Brain microvascular endothelial cell (primary cell): ENCODE measurements around the gene LRP1B.

Experiments used
- DNase-seq: peaks from one replicate; pipeline ENCODE4 v3.0.0-alpha.2; 2020
- H3K27ac ChIP-seq: fragments of 250-450 bp; sonication (Bioruptor Pico); 2 replicates; pipeline ENCODE4 v1.5.1; 2020; ENCODE audit warnings: mild to moderate bottlenecking, moderate library complexity
- H3K27me3 ChIP-seq: fragments of 250-450 bp; sonication (Bioruptor Pico); replicated peaks from 2 replicates; pipeline ENCODE4 v1.5.1; 2020; ENCODE audit warnings: mild to moderate bottlenecking
- H3K36me3 ChIP-seq: fragments of 250-450 bp; sonication (Bioruptor Pico); replicated peaks from 2 replicates; pipeline ENCODE4 v1.5.1; 2020; ENCODE audit warnings: mild to moderate bottlenecking
- H3K4me3 ChIP-seq: 2 replicates; pipeline ENCODE4 v1.5.1; 2011; ENCODE audit warnings: low read depth, mild to moderate bottlenecking, control low read depth, low read length, moderate library complexity
- in situ Hi-C: cut with HindIII; loops from 2 replicates; pipeline ENCODE4 v1.10.0; 2017; ENCODE audit warnings: low sequenced_read_pairs, low pct_ligation_motif_present
- TF ChIP-seq, protein P1 (sequence below): IDR thresholded peaks from 2 replicates; pipeline ENCODE4 v1.5.1; 2011; ENCODE audit warnings: low read depth, mild to moderate bottlenecking, moderate library complexity, low read length, control low read depth, inconsistent platforms; ENCODE audit errors: missing control alignments

The LRP1B gene

DNA sequence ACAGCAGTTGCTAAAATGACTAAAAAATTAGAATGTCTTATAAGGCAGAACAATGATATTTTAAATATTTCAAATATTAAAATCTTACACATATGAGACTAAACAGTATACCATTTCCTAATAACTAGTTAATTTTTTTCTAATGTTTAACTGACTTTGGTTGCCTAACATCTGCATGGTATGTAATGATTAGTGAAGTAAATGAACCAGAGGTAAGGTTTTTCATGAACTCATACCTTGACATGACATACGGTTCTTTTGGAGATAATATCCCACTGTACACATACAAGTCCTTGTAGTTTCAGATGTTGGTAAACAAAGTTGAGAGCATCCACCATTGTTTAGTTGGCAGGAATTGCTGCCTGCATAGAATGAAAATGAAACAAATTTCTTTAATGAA, 1360.2 kb downstream of the LRP1B start:
- no peak for DNase-seq
- Histone ChIP-seq H3K27me3 (no peaks in the 10 kb centered on the region), H3K36me3 (no peaks in the 10 kb centered on the region), H3K27ac (no peak overlapping the region), H3K4me3 (no peak overlapping the region)
- in situ Hi-C loops, result no loop called here
- TF ChIP-seq, protein P1, sequence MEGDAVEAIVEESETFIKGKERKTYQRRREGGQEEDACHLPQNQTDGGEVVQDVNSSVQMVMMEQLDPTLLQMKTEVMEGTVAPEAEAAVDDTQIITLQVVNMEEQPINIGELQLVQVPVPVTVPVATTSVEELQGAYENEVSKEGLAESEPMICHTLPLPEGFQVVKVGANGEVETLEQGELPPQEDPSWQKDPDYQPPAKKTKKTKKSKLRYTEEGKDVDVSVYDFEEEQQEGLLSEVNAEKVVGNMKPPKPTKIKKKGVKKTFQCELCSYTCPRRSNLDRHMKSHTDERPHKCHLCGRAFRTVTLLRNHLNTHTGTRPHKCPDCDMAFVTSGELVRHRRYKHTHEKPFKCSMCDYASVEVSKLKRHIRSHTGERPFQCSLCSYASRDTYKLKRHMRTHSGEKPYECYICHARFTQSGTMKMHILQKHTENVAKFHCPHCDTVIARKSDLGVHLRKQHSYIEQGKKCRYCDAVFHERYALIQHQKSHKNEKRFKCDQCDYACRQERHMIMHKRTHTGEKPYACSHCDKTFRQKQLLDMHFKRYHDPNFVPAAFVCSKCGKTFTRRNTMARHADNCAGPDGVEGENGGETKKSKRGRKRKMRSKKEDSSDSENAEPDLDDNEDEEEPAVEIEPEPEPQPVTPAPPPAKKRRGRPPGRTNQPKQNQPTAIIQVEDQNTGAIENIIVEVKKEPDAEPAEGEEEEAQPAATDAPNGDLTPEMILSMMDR, result no peak

DNA sequence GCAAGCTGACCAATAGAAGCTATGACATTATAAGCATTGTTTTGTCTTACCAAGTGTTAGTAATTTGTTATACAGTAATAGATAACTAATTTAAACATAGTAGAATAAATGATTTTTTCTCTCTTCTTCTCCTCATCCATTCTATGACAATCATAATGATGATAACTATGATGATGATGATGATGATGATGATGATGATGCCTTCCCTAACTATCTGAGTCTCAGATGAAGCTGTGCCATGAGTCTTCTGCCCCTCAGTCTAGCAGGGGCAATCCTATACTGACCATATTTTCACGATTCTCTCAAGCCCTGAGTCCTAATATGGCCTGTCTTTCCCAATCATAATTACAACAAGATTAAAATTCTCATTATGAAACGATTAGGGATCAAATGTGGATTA, 1369.0 kb downstream of the LRP1B start:
- no peaks in the 10 kb centered on the region for H3K36me3 ChIP-seq
- TF ChIP-seq, protein P1, result no peak
- H3K4me3 ChIP-seq, result no peak overlapping the region
- no peaks in the 10 kb centered on the region for H3K27me3 ChIP-seq
- DNase-seq, result no peak
- in situ Hi-C loops, result no loop called here
- no peak overlapping the region for H3K27ac ChIP-seq

DNA sequence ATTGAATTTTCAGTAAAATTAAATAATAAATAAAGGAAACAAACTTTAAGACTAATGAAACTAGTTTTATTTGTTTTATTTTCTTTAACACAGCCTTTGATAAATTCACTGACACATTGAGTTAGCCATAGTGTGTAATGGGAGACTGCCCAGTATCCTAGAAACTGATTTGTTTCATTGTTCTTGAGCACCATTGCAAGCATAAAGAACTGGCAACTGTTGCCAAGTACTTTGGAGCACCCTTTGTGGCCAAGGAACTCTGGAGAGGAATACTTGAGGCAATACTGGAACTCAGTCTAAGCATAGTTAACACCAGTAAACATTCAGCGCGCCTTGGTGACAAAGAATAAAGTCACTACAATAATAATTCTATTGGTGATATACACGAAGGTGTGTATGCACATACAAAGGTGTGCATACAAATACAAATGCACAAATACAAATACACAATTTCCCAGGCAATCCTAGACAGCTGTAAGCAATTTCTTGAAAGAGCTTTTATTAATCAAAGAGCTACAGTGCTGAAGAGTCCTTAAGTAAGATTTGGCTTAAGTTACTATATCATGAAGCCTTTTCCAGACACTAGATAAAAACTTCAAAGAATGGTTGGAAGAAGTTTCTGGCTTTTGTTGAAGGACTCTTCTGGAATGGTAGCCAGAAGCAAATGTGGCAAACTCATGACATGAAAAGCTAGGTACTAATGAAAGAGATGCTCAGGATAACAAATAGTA, 1371.2 kb downstream of the LRP1B start:
- Histone ChIP-seq H3K27ac (no peak overlapping the region), H3K27me3 (no peaks in the 10 kb centered on the region), H3K4me3 (no peak overlapping the region), H3K36me3 (no peaks in the 10 kb centered on the region)
- no peak for DNase-seq
- in situ Hi-C loops, result no loop called here
- TF ChIP-seq, protein P1, result no peak

DNA sequence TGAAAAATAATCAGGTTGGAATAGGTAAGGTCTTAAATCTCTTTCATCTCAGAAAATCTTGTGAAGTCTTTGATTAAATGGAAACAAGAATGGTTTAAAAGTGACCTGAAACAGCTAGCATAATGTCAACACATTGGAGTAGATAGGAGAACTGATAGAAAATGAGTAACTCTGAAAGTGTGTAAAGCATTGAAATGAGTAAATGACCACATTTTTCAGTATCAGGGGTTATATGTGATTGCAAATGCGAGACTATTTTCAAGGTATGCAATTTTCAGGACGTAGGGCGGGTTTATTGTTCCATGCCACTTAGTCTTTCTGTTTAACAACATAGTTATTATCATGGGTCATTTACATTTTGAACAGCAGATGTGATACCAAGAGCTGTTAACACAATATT, 1383.2 kb downstream of the LRP1B start:
- in situ Hi-C loops, result no loop called here
- H3K27me3 ChIP-seq, result no peaks in the 10 kb centered on the region
- TF ChIP-seq, protein P1, result no peak
- H3K36me3 ChIP-seq, result no peaks in the 10 kb centered on the region
- no peak overlapping the region for H3K4me3 ChIP-seq
- no peak for DNase-seq
- H3K27ac ChIP-seq, result no peak overlapping the region

DNA sequence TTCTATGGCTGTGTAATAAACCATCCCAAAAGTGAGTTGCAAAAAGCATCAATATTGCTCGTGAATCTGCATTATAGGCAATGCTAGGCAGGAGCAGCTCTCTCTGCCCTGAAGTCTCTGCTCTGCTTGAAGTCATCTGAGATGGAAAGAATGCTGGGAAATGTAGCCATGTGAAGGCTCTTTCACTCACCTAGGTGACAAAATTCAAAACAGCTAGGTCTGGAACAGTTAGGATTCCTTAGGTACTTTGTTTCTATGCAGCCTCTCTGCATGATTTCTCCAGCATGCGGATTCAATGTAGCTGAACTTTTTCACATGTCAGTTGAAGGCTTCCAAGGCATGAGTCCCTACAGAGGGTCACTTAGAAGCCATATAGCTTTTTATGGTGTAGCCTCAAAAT, 1383.7 kb downstream of the LRP1B start:
- Histone ChIP-seq H3K36me3 (no peaks in the 10 kb centered on the region), H3K27ac (no peak overlapping the region), H3K27me3 (no peaks in the 10 kb centered on the region), H3K4me3 (no peak overlapping the region)
- in situ Hi-C loops, result no loop called here
- DNase-seq, result no peak
- TF ChIP-seq, protein P1, result no peak

DNA sequence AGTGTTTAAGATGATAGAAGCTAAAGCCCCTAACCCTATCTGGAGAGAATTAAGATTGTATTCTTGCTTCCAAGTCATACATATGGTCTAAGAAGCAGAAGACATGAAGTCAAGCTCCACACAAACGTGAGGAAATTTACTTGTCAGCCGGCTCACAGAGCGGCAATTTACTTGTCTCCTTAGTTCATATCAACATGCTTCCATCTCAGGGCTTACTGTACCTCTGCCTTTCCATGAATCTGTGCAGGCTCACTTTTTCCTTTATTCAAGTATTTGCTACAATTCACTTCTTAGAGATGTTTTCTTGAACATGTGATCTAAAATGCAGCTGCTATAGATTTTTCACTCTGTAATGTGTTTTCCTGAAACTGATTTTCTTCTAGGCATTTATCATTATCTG, 1386.4 kb downstream of the LRP1B start:
- Histone ChIP-seq H3K36me3 (no peaks in the 10 kb centered on the region), H3K27me3 (no peaks in the 10 kb centered on the region), H3K27ac (no peak overlapping the region), H3K4me3 (no peak overlapping the region)
- TF ChIP-seq, protein P1, result no peak
- DNase-seq, result no peak
- in situ Hi-C loops, result no loop called here
